Transverse colon (tissue), 4 donors: Measurements from ENCODE around the gene PUM2.

Experiments
- EP300 ChIP-seq: sonication (generic); formaldehyde crosslinking; IDR thresholded peaks from one replicate; pipeline ENCODE4 v1.6.1; 2017; ENCODE audit warnings: antibody characterized with exemption, low read depth
- POLR2A ChIP-seq: fragments of 450-650 bp; IDR thresholded peaks from one replicate; pipeline ENCODE4 v1.6.1; 2016; ENCODE audit warnings: antibody characterized with exemption, mild to moderate bottlenecking, moderate library complexity
- POLR2AphosphoS5 ChIP-seq, 3 donors: sonication (generic); formaldehyde crosslinking; IDR thresholded peaks; one replicate each; pipeline ENCODE4 v1.6.1; 2016; ENCODE audit warnings: antibody characterized with exemption in 3 of 3
- TF ChIP-seq, protein P1 (sequence below), 5 experiments: fragments of 200-600 bp in 3 of 5; fragments of 450-650 bp in 2 of 5; sonication (generic) in 3 of 5; IDR thresholded peaks; 1 replicate in 2 of 5; 2 replicates in 3 of 5; pipeline ENCODE4 v1.5.1; 2016 to 2017; ENCODE audit warnings: antibody characterized with exemption in 5 of 5, inconsistent platforms in 3 of 5, mild to moderate bottlenecking in 2 of 5, moderate library complexity in 1 of 5

DNA sequence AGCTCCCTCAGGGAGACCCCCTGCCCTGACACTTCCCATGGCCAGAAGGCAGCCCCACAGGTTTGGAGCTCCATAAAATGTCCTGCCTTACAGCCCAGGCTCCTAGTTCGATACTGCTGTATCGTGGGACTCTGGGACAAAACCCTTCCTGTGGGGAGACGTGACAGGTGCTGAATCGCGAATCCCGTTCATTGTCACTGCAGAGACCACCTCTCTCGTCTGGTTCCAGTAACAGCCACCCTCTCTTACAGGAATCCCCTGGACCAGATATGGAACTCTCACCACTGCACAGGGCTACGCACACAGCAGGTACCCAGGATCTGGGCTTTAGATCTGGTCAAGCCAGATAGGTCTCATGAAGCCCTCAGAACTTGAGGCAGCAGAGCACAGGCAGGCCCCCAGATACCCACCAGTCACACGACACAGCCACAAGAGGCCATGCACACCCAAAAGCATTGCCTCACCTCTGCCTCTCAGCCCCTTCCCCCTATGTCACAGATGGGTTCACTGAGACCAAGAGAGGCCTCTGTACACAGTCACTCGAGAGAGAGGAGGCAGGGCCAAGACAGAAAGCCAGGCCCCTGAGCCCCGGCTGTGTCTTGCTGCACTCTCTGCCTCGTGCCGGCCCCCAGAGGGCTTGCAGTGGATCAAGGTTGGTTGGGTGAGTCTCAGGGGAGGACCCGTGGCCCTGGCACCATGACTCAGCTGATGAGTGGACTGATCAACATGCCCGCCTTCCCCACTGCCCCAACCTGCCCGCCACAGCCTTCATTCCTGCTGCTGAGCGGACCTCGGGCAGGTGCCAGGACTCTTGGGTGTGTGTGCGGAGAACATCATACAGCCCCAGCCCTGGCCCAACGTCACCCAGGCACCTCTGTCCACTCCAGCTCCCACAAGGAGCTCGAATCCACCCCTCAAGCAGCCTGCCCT lies 133.3 kb downstream of the PUM2 start:
- TF ChIP-seq, protein P1, sequence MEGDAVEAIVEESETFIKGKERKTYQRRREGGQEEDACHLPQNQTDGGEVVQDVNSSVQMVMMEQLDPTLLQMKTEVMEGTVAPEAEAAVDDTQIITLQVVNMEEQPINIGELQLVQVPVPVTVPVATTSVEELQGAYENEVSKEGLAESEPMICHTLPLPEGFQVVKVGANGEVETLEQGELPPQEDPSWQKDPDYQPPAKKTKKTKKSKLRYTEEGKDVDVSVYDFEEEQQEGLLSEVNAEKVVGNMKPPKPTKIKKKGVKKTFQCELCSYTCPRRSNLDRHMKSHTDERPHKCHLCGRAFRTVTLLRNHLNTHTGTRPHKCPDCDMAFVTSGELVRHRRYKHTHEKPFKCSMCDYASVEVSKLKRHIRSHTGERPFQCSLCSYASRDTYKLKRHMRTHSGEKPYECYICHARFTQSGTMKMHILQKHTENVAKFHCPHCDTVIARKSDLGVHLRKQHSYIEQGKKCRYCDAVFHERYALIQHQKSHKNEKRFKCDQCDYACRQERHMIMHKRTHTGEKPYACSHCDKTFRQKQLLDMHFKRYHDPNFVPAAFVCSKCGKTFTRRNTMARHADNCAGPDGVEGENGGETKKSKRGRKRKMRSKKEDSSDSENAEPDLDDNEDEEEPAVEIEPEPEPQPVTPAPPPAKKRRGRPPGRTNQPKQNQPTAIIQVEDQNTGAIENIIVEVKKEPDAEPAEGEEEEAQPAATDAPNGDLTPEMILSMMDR (IDR thresholded peaks at IDR 0.05) = no peak
- TF ChIP-seq EP300 (no peak), POLR2A (no peak), POLR2AphosphoS5 (IDR thresholded peaks at IDR 0.05) (no peak)
